ENCODE results near the gene P2RY2.
"Not testable (repeated sequence)": the region's sequence is repeated elsewhere in the genome, so short reads cannot be mapped to it uniquely, and the experiment has no call there.

P2RY2 gene

DNA sequence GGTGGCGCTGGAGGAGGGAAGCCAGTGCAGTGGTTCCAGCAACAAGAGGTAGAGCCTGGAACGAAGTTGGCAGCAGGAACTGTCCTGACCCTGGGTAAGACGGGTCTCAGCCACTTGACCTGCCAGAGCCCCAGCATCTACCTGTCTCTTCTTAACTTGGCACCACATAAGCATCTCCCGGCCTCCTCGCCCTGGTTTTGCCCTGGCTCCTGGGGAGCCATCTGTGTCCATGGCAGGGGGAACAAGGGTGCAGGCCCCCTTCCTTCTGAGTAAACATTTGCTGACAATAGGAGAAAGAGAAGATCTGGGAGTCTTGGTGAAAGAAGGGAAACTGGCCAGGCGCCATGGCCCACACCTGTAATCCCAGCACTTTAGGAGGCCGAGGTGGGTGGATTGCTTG is 12.8 kb downstream of the P2RY2 start:
- H3K9me2 ChIP-seq (replicated peaks; ENCODE audit: insufficient read depth, low read length), result no peaks in the 10 kb centered on the region
- no peak overlapping the region for H3K27ac ChIP-seq (ENCODE audit: low read depth, low read length)
- H4K20me1 ChIP-seq (ENCODE audit: low read depth, low read length), result no peaks in the 10 kb centered on the region
- no peaks in the 10 kb centered on the region for H3F3A ChIP-seq (ENCODE audit: insufficient read depth)
- TF ChIP-seq, protein P1, sequence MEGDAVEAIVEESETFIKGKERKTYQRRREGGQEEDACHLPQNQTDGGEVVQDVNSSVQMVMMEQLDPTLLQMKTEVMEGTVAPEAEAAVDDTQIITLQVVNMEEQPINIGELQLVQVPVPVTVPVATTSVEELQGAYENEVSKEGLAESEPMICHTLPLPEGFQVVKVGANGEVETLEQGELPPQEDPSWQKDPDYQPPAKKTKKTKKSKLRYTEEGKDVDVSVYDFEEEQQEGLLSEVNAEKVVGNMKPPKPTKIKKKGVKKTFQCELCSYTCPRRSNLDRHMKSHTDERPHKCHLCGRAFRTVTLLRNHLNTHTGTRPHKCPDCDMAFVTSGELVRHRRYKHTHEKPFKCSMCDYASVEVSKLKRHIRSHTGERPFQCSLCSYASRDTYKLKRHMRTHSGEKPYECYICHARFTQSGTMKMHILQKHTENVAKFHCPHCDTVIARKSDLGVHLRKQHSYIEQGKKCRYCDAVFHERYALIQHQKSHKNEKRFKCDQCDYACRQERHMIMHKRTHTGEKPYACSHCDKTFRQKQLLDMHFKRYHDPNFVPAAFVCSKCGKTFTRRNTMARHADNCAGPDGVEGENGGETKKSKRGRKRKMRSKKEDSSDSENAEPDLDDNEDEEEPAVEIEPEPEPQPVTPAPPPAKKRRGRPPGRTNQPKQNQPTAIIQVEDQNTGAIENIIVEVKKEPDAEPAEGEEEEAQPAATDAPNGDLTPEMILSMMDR (IDR thresholded peaks at IDR 0.05; ENCODE audit: insufficient read depth, low read length, poor library complexity, severe bottlenecking), result no peak
- no peak for TF ChIP-seq EZH2phosphoT487 (conservative IDR thresholded peaks at IDR 0.05; ENCODE audit: low read length)
- H3K36me3 ChIP-seq (ENCODE audit: low read length), result no peaks in the 10 kb centered on the region
- H3K9ac ChIP-seq (ENCODE audit: low read length), result no peak overlapping the region
- no peak overlapping the region for H2AFZ ChIP-seq (ENCODE audit: low read depth, low read length, severe bottlenecking)
- no peak overlapping the region for H3K4me2 ChIP-seq (ENCODE audit: low read depth, low read length, poor library complexity, severe bottlenecking)
- H3K27me3 ChIP-seq (ENCODE audit: low read length), result no peaks in the 10 kb centered on the region
- no peak overlapping the region for H3K4me3 ChIP-seq (ENCODE audit: insufficient read depth, low read length, poor library complexity, severe bottlenecking)
- H3K9me3 ChIP-seq (ENCODE audit: insufficient read depth, low read length), result no peaks in the 10 kb centered on the region
- no peaks in the 10 kb centered on the region for H3K79me2 ChIP-seq (ENCODE audit: insufficient read depth, low read length)

DNA sequence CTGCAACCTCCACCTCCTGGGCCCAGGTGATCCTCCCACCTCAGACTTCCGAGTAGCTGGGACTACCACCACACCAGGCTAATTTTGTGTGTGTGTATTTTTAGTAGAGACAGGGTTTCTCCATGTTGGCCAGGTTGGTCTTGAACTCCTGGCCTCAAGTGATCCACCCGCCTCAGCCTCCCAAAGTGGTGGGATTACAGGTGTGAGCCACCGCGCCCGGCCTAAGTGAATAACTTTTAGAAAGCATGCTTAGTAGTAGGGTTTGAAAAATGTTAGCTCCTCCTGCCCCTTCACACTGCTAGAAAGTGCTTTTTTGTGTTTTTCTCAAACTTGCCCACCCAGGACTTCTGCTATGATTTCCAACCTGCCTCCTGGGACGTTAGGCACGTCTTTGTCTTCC is 14.4 kb downstream of the P2RY2 start:
- H3K4me3 ChIP-seq (ENCODE audit: insufficient read depth, low read length, poor library complexity, severe bottlenecking); H4K20me1 ChIP-seq (ENCODE audit: low read depth, low read length); H3K27ac ChIP-seq (ENCODE audit: low read depth, low read length); H2AFZ ChIP-seq (ENCODE audit: low read depth, low read length, severe bottlenecking); H3K9me2 ChIP-seq (replicated peaks; ENCODE audit: insufficient read depth, low read length); H3K27me3 ChIP-seq (ENCODE audit: low read length); H3K4me2 ChIP-seq (ENCODE audit: low read depth, low read length, poor library complexity, severe bottlenecking); H3K79me2 ChIP-seq (ENCODE audit: insufficient read depth, low read length); H3K36me3 ChIP-seq (ENCODE audit: low read length); H3F3A ChIP-seq (ENCODE audit: insufficient read depth); H3K9me3 ChIP-seq (ENCODE audit: insufficient read depth, low read length); H3K9ac ChIP-seq (ENCODE audit: low read length): not testable (repeated sequence)

DNA sequence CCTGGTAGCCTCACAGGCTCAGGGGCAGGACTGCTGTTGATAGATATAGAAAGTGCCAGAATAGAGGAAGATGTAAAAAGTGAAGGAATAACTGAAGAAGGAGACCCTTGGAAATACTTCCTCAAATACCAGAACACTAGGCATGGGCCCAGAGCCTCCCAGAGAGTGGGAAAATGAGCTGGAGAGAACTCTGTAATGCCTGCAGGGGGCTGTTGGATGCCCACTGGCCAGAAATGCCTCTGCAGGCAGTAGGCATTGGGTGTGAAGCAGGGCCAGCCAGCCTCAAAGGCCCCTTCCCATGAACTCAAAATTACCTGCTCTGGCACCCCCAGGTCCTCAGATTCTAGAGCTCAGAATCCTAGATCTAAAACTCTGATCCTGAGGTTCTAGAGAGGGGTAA is 15.1 kb downstream of the P2RY2 start:
- no peaks in the 10 kb centered on the region for H3K79me2 ChIP-seq (ENCODE audit: insufficient read depth, low read length)
- no peaks in the 10 kb centered on the region for H3K9me3 ChIP-seq (ENCODE audit: insufficient read depth, low read length)
- no peak overlapping the region for H3K4me2 ChIP-seq (ENCODE audit: low read depth, low read length, poor library complexity, severe bottlenecking)
- no peaks in the 10 kb centered on the region for H3F3A ChIP-seq (ENCODE audit: insufficient read depth)
- TF ChIP-seq, protein P1 (IDR thresholded peaks at IDR 0.05; ENCODE audit: insufficient read depth, low read length, poor library complexity, severe bottlenecking), result no peak
- no peak for TF ChIP-seq EZH2phosphoT487 (conservative IDR thresholded peaks at IDR 0.05; ENCODE audit: low read length)
- no peaks in the 10 kb centered on the region for H3K9me2 ChIP-seq (replicated peaks; ENCODE audit: insufficient read depth, low read length)
- H3K27me3 ChIP-seq (ENCODE audit: low read length), result no peaks in the 10 kb centered on the region
- no peak overlapping the region for H3K27ac ChIP-seq (ENCODE audit: low read depth, low read length)
- H3K4me3 ChIP-seq (ENCODE audit: insufficient read depth, low read length, poor library complexity, severe bottlenecking), result no peak overlapping the region
- no peak overlapping the region for H3K9ac ChIP-seq (ENCODE audit: low read length)
- no peak overlapping the region for H2AFZ ChIP-seq (ENCODE audit: low read depth, low read length, severe bottlenecking)
- no peaks in the 10 kb centered on the region for H4K20me1 ChIP-seq (ENCODE audit: low read depth, low read length)
- no peaks in the 10 kb centered on the region for H3K36me3 ChIP-seq (ENCODE audit: low read length)

DNA sequence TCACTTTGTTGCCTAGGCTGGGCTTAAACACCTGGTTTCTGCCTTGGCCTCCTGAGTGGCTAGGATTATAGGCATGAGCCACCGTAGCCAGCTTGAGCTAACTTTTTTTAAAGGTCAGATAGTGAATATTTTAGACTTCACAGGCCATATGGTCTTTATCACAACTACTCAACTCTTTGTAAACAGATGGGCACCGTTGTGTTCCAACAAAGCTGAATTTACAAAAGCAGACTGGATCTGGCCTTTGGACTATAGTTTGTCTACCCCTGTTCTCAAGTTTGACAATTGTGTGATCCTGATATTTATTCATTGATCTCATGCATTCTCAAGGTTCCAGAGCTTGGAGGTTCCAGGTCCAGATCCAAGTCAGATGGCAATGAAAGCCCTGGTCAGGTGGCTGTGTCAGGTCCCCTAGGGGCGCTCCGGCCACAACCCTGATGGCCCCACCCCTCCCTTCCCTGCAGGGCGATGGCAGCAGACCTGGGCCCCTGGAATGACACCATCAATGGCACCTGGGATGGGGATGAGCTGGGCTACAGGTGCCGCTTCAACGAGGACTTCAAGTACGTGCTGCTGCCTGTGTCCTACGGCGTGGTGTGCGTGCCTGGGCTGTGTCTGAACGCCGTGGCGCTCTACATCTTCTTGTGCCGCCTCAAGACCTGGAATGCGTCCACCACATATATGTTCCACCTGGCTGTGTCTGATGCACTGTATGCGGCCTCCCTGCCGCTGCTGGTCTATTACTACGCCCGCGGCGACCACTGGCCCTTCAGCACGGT is 15.8 kb downstream of the P2RY2 start:
- TF ChIP-seq, protein P1 (IDR thresholded peaks at IDR 0.05; ENCODE audit: insufficient read depth, low read length, poor library complexity, severe bottlenecking), result no peak
- no peak for TF ChIP-seq EZH2phosphoT487 (conservative IDR thresholded peaks at IDR 0.05; ENCODE audit: low read length)
- H3K36me3 ChIP-seq (ENCODE audit: low read length), result no peaks in the 10 kb centered on the region
- no peaks in the 10 kb centered on the region for H3K79me2 ChIP-seq (ENCODE audit: insufficient read depth, low read length)
- no peaks in the 10 kb centered on the region for H3K27me3 ChIP-seq (ENCODE audit: low read length)
- no peaks in the 10 kb centered on the region for H4K20me1 ChIP-seq (ENCODE audit: low read depth, low read length)
- H3K4me2 ChIP-seq (ENCODE audit: low read depth, low read length, poor library complexity, severe bottlenecking), result no peak overlapping the region
- no peak overlapping the region for H3K9ac ChIP-seq (ENCODE audit: low read length)
- no peaks in the 10 kb centered on the region for H3F3A ChIP-seq (ENCODE audit: insufficient read depth)
- H3K4me3 ChIP-seq (ENCODE audit: insufficient read depth, low read length, poor library complexity, severe bottlenecking), result no peak overlapping the region
- no peaks in the 10 kb centered on the region for H3K9me2 ChIP-seq (replicated peaks; ENCODE audit: insufficient read depth, low read length)
- H2AFZ ChIP-seq (ENCODE audit: low read depth, low read length, severe bottlenecking), result no peak overlapping the region
- H3K9me3 ChIP-seq (ENCODE audit: insufficient read depth, low read length), result no peaks in the 10 kb centered on the region
- no peak overlapping the region for H3K27ac ChIP-seq (ENCODE audit: low read depth, low read length)

Measured in SU-DHL-6 (cell line).